Body of pancreas (tissue), 4 donors: ENCODE results near the gene C19orf33. TPM values are rescaled to one million over a fixed set of nuclear protein-coding genes. Genes with fewer than 3 reads are reported as not detected.

ENCODE experiments used
- ATAC-seq: fragments of 150-250 bp; one replicate; pipeline ENCODE4 v1.9.1; 2016
- DNase-seq, 4 donors: peaks; one replicate each; pipeline ENCODE4 v3.0.0-alpha.2; 2019
- H3K27ac ChIP-seq, 4 donors: fragments of 200-600 bp; sonication (generic); 1 replicate in 3 of 4; 2 replicates in 1 of 4; pipeline versions ENCODE4 v1.5.1 to v1.6.1; 2016 to 2019; ENCODE audit warnings: mild to moderate bottlenecking in 1 of 4, mixed read lengths in 1 of 4, moderate library complexity in 1 of 4
- H3K27me3 ChIP-seq, 2 donors: fragments of 200-600 bp; sonication (generic); one replicate each; pipeline ENCODE4 v1.6.0; 2016; ENCODE audit warnings: mild to moderate bottlenecking in 1 of 2
- H3K36me3 ChIP-seq, 2 donors: fragments of 200-600 bp; sonication (generic); replicated peaks in 1 of 2; 2 replicates each; pipeline ENCODE4 v1.5.1; 2016; ENCODE audit warnings: low read depth in 2 of 2; ENCODE audit not compliant: insufficient read depth in 1 of 2
- H3K4me1 ChIP-seq: fragments of 200-600 bp; sonication (generic); one replicate; pipeline ENCODE4 v1.6.0; 2016
- H3K4me3 ChIP-seq, 2 donors: fragments of 200-600 bp; sonication (generic); 1 replicate in 1 of 2; 2 replicates in 1 of 2; pipeline ENCODE4 v1.5.1; 2016 to 2019
- H3K9me3 ChIP-seq, 3 donors: fragments of 200-600 bp; sonication (generic); 1 replicate in 2 of 3; 2 replicates in 1 of 3; pipeline ENCODE4 v1.5.1; 2016
- POLR2A ChIP-seq, 3 donors: fragments of 450-650 bp; IDR thresholded peaks; one replicate each; pipeline ENCODE4 v1.6.1; 2016; ENCODE audit warnings: antibody characterized with exemption in 3 of 3, mild to moderate bottlenecking in 2 of 3
- WGBS, 2 donors: methylation state at CpG; one replicate each; pipeline ENCODE4 v1.1.5; 2017; 5-methylcytosine and 5-hydroxymethylcytosine counted together
- intact Hi-C: fragments of 100-400 bp; cut with DNase I; formaldehyde crosslinking; loops from one replicate; pipeline ENCODE4 v1.15.1; 2023
- total RNA-seq, 2 donors: library from RNA; depleted of rRNA; stranded (reverse); fragments of >200 nt; gene quantifications; one replicate each; pipeline ENCODE4 v1.1.0, GENCODE V29; 2016
- TF ChIP-seq, protein P1 (sequence below), 7 experiments: fragments of 450-650 bp in 4 of 7; fragments of 200-600 bp in 3 of 7; sonication (generic) in 3 of 7; IDR thresholded peaks; one replicate each; pipeline ENCODE4 v1.5.1; 2016 to 2019; ENCODE audit warnings: antibody characterized with exemption in 7 of 7

C19orf33 gene
- total RNA-seq, 2 donors from 2014 or later, result 2.6 TPM; not detected in 1

DNA sequence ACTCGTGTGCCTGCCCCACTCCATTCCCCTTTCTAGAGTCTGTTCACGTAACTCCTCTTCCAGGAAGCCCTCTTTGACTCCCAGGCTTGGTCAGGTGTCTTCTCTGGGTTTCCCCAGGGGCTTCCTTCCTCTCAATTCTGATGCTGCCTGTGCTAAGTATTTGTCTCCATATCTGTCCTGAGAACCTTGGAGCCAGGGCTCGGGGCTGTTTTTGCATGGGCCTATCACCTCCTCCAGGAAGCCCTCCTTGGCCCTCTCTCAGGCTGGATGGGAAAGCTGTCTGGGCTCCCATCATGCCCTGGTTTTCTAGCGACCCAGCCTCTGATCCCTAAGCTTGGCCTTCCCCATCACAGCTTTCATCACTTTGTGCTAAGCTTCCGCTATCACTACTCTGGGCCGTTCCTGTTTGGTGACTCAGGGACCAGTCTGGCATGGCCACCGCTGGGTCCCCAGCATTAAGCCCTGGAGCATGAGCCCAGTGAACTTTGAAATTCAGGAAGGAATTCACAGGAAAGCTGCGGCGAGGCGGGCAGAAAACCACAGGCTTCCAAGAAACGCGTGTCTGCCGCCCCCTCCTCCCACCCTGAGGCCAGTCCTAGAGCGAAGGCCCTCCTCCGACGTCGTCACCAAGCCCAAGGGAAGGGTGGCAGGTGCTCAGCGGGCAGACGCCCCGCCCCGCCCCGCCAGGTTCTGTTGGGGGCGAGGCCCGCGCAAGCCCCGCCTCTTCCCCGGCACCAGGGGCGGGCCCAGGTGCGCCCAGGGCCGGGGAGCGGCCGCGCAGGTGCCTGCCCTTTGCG, 40.2 kb upstream of the C19orf33 start:
- Histone ChIP-seq H3K27ac (peak overlapping the region; percentile 90 to 97 (median 94)), H3K4me3 (peak overlapping the region in 1 of 2 donors; percentile 78), H3K36me3 (no peaks in the 10 kb centered on the region), H3K9me3 (no peaks in the 10 kb centered on the region), H3K4me1 (peaks cover 47% of the 10 kb centered on the region), H3K27me3 (no peaks in the 10 kb centered on the region)
- DNase-seq (peak in 3 of 4 donors; percentile 97 to 98 (median 98)), ATAC-seq (peak; percentile 91)
- whole genome bisulfite sequencing, 2 donors, result 6 to 42% methylated on average over 5 to 34 of the region's 34 CpGs
- TF ChIP-seq POLR2A (IDR thresholded peaks at IDR 0.05), result no peak
- TF ChIP-seq, protein P1, sequence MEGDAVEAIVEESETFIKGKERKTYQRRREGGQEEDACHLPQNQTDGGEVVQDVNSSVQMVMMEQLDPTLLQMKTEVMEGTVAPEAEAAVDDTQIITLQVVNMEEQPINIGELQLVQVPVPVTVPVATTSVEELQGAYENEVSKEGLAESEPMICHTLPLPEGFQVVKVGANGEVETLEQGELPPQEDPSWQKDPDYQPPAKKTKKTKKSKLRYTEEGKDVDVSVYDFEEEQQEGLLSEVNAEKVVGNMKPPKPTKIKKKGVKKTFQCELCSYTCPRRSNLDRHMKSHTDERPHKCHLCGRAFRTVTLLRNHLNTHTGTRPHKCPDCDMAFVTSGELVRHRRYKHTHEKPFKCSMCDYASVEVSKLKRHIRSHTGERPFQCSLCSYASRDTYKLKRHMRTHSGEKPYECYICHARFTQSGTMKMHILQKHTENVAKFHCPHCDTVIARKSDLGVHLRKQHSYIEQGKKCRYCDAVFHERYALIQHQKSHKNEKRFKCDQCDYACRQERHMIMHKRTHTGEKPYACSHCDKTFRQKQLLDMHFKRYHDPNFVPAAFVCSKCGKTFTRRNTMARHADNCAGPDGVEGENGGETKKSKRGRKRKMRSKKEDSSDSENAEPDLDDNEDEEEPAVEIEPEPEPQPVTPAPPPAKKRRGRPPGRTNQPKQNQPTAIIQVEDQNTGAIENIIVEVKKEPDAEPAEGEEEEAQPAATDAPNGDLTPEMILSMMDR (IDR thresholded peaks at IDR 0.05), result no peak
- intact Hi-C loops, result no loop called here

DNA sequence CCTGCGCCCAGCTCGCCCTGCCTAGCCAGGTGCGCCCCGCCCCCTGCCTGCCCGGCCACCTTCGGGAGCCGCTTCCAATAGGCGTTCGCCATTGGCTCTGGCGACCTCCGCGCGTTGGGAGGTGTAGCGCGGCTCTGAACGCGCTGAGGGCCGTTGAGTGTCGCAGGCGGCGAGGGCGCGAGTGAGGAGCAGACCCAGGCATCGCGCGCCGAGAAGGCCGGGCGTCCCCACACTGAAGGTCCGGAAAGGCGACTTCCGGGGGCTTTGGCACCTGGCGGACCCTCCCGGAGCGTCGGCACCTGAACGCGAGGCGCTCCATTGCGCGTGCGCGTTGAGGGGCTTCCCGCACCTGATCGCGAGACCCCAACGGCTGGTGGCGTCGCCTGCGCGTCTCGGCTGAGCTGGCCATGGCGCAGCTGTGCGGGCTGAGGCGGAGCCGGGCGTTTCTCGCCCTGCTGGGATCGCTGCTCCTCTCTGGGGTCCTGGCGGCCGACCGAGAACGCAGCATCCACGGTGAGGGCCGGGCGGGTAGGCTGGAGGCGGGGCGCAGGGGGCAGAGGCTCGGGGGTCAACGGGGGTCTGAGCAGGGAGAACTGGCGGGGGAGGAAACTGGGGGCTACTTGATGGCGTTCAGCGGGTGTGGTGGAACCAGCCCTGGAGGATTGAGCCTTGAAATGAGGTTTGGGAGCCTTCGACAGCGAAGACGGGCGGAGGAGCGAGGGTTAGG, 39.4 kb upstream of the C19orf33 start, which contains the start of gene SPINT2:
TSS of gene SPINT2 (plus strand) at position 88 of the 727 bp plus-strand sequence. CDS start at position 408, 320 bp downstream.
- Histone ChIP-seq H3K27me3 (no peaks in the 10 kb centered on the region), H3K9me3 (no peaks in the 10 kb centered on the region), H3K27ac (peak within 1 kb of the TSS; percentile 90 to 97 (median 94)), H3K4me1 (peaks cover 54% of the 10 kb centered on the region), H3K4me3 (peak within 1 kb of the TSS; percentile 63 to 78), H3K36me3 (no peaks in the 10 kb centered on the region)
- peak; percentile 4 for ATAC-seq
- peak; percentile 97 to 99 (median 98) for TF ChIP-seq POLR2A (IDR thresholded peaks at IDR 0.05)
- TF ChIP-seq, protein P1 (IDR thresholded peaks at IDR 0.05), result peak in 1 of 7 experiments; percentile 18
- peak in 1 of 4 donors; percentile 99 for DNase-seq
- intact Hi-C loops, result no loop called here
- WGBS, 2 donors, result 2 to 7% methylated on average over 13 to 75 of the region's 78 CpGs

DNA sequence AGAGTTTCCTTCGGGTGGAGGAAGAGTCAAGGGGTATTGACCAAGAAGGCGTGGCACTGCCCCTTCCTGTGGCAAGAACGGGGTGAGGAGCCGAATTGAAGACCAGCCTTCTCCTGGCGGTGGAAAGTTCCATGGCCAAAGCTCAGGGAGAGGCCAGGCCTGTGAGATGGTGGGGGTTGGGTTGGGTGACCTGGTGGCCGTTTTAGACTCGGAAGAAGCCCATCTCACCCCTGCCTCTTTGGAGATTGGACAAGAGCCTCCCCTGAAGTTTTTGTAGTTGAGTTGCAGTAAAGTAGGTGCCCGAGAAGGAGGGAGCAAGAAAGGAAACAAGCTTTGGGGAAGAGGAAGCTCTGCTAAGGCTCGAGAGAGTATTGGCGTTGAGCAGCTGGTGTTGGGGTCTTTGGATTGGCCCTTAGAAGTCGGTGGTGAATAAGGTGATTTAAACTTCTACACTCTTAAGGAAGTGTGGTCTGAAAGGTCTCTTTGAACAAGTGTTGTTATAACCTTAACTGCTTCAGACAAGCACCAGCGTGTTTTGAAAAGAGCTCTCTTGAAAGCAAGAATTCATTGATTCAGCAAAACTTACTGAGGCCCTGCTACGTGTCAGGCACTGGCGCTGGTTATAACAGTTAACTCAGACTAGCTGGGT, 38.7 kb upstream of the C19orf33 start:
- peaks cover 61% of the 10 kb centered on the region for H3K4me1 ChIP-seq
- H3K36me3 ChIP-seq, result no peaks in the 10 kb centered on the region
- H3K4me3 ChIP-seq, result peak overlapping the region; percentile 63 to 78
- WGBS, 2 donors, result 4 to 5% methylated on average over 14 of the region's 14 CpGs
- H3K27ac ChIP-seq, result peak overlapping the region; percentile 89 to 97 (median 94)
- H3K9me3 ChIP-seq, result no peaks in the 10 kb centered on the region
- ATAC-seq (no peak), DNase-seq (peak; percentile 47 to 69 (median 58))
- no peaks in the 10 kb centered on the region for H3K27me3 ChIP-seq
- TF ChIP-seq, protein P1 (IDR thresholded peaks at IDR 0.05), result peak in 3 of 7 experiments; percentile 8 to 28 (median 26)
- TF ChIP-seq POLR2A (IDR thresholded peaks at IDR 0.05), result no peak
- intact Hi-C loops, result no loop called here

DNA sequence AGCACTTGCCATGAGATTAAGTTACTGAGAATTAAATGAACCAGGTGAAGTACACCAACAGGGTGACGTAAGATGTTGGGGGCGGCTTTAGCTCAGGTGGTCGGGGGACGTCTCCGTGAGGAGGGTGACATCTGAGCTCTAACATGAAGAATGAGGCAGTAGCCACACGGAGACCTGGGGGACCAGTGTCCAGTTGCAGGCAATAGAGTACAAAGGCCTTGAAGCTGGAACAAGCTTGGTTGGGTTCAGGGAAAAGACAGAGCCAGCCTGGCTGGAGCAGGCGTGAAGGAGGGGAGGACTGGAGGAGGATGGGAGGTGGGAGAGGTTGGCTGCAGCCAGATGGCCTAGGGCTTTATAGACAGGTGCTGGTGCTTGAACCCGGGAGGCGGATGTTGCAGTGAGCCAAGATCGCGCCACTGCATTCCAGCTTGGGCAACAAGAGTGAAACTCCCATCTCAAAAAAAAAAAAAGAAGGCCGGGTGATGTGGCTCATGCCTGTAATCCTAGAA, 38.1 kb upstream of the C19orf33 start:
- 21 to 39% methylated on average over 12 of the region's 12 CpGs for WGBS, 2 donors
- H3K4me1 ChIP-seq, result peaks cover 68% of the 10 kb centered on the region
- TF ChIP-seq, protein P1 (IDR thresholded peaks at IDR 0.05), result no peak
- peak in 2 of 3 donors; percentile 12 to 22 for TF ChIP-seq POLR2A (IDR thresholded peaks at IDR 0.05)

More for the DNA sequence above, 38.1 kb upstream of the C19orf33 start:
- peak in 2 of 4 donors; percentile 40 to 43 for DNase-seq
- intact Hi-C loops, result no loop called here
- peak overlapping the region; percentile 63 to 78 for H3K4me3 ChIP-seq
- peak overlapping the region; percentile 89 to 97 (median 94) for H3K27ac ChIP-seq
- H3K27me3 ChIP-seq, result no peaks in the 10 kb centered on the region
- no peaks in the 10 kb centered on the region for H3K9me3 ChIP-seq
- H3K36me3 ChIP-seq, result no peaks in the 10 kb centered on the region
- ATAC-seq, result no peak
